K562 (cell line): ENCODE data around the gene TTC13. TPM values are rescaled to one million over a fixed set of nuclear protein-coding genes. Genes with fewer than 3 reads are reported as not detected.

Experiments
- BACH1 ChIP-seq: fragments of 200-800 bp; sonication (Bioruptor generic); IDR thresholded peaks from 2 replicates; pipeline ENCODE4 v1.6.1; 2016; ENCODE audit warnings: missing genetic modification characterization, missing compliant biosample characterization
- CREB5 ChIP-seq: fragments of 250-450 bp; sonication (Bioruptor Pico); IDR thresholded peaks from 2 replicates; pipeline ENCODE4 v1.5.0; 2020; ENCODE audit warnings: mild to moderate bottlenecking
- CXXC5 ChIP-seq: fragments of 250-450 bp; sonication (Bioruptor Pico); IDR thresholded peaks from 2 replicates; pipeline ENCODE4 v1.8.0; 2022; ENCODE audit warnings: inconsistent platforms, mild to moderate bottlenecking, moderate library complexity
- DACH1 ChIP-seq: fragments of 450-650 bp; IDR thresholded peaks from 2 replicates; pipeline ENCODE4 v1.6.1; 2018; ENCODE audit not compliant: partially characterized antibody
- E2F3 ChIP-seq: fragments of 250-450 bp; sonication (Bioruptor Pico); IDR thresholded peaks from 2 replicates; pipeline ENCODE4 v1.4.0; 2020; ENCODE audit warnings: mild to moderate bottlenecking
- GMEB1 ChIP-seq: fragments of 250-450 bp; sonication (Bioruptor Pico); IDR thresholded peaks from 2 replicates; pipeline ENCODE4 v1.4.0; 2020; ENCODE audit warnings: mild to moderate bottlenecking
- HCFC1 ChIP-seq: IDR thresholded peaks from 2 replicates; pipeline ENCODE4 v1.6.1; 2012; ENCODE audit warnings: low read depth, low read length, improper control_type of control experiment
- HNRNPL ChIP-seq: fragments of 200-400 bp; formaldehyde crosslinking; IDR thresholded peaks from 2 replicates; pipeline ENCODE4 v1.6.1; 2017; ENCODE audit warnings: low read depth, mild to moderate bottlenecking, low read length
- IRF1 ChIP-seq: sonication (generic); formaldehyde crosslinking; IDR thresholded peaks from 2 replicates; pipeline ENCODE4 v1.8.0; 2022; ENCODE audit warnings: missing genetic modification reagents, mild to moderate bottlenecking, borderline replicate concordance
- JUND ChIP-seq, 2 experiments: IDR thresholded peaks; 2 replicates in 1 of 2; 3 replicates in 1 of 2; pipeline ENCODE4 v1.6.1; 2011; ENCODE audit warnings: borderline replicate concordance in 2 of 2, low read depth in 2 of 2, low read length in 2 of 2, improper control_type of control experiment in 1 of 2, missing biosample characterization in 1 of 2, missing genetic modification characterization in 1 of 2, missing genetic modification reagents in 1 of 2
- LCOR ChIP-seq: sonication (generic); formaldehyde crosslinking; IDR thresholded peaks from 2 replicates; pipeline ENCODE4 v1.8.0; 2022; ENCODE audit warnings: mild to moderate bottlenecking, missing genetic modification reagents
- MAFF ChIP-seq: IDR thresholded peaks from 2 replicates; pipeline ENCODE4 v1.6.1; 2012; ENCODE audit warnings: low read length, improper control_type of control experiment
- NCOA2 ChIP-seq, 2 experiments: fragments of 450-650 bp; IDR thresholded peaks; 2 replicates each; pipeline ENCODE4 v1.6.1; 2018; ENCODE audit warnings: mild to moderate bottlenecking in 2 of 2, moderate library complexity in 1 of 2; ENCODE audit not compliant: partially characterized antibody in 2 of 2
- NR2C1 ChIP-seq, 2 experiments: fragments of 450-650 bp; IDR thresholded peaks; 2 replicates each; pipeline ENCODE4 v1.6.1; 2017; ENCODE audit warnings: mild to moderate bottlenecking in 2 of 2, antibody characterized with exemption in 1 of 2, inconsistent platforms in 1 of 2, missing compliant biosample characterization in 1 of 2, missing genetic modification characterization in 1 of 2
- POLR2AphosphoS2 ChIP-seq: IDR thresholded peaks from 2 replicates; pipeline ENCODE4 v1.6.1; 2012; ENCODE audit warnings: low read length, improper control_type of control experiment
- PTRF ChIP-seq: fragments of 450-650 bp; IDR thresholded peaks from 2 replicates; pipeline ENCODE4 v1.6.1; 2016; ENCODE audit warnings: mild to moderate bottlenecking, missing genetic modification characterization, missing compliant biosample characterization
- SRSF3 ChIP-seq: fragments of 200-400 bp; formaldehyde crosslinking; IDR thresholded peaks from 2 replicates; pipeline ENCODE4 v1.6.1; 2016; ENCODE audit warnings: mild to moderate bottlenecking, low read length, moderate library complexity; ENCODE audit not compliant: insufficient read depth
- ZNF592 ChIP-seq: fragments of 450-650 bp; IDR thresholded peaks from 2 replicates; pipeline ENCODE4 v1.6.1; 2017; ENCODE audit warnings: antibody characterized with exemption, mild to moderate bottlenecking
- polyA plus RNA-seq, 8 experiments: library from polyadenylated mRNA; depleted of rRNA in 4 of 8; stranded (reverse) in 5 of 8; unstranded in 3 of 8; fragments of >200 nt; fragmentation: Nextera tagmentation in 2 of 8; fragmentation: Illumina TruSeq in 1 of 8; extraction: Ambion mirVana in 2 of 8; extraction: Trizol in 1 of 8; gene quantifications; 2 replicates each; pipeline versions ENCODE4 v1.2.1 to v1.2.3, GENCODE V29; 2011 to 2014; ENCODE audit warnings: inconsistent platforms in 1 of 8, missing spikeins in 1 of 8
- total RNA-seq, 7 experiments: library from RNA; depleted of rRNA in 6 of 7; stranded (reverse); fragments of >200 nt in 6 of 7; fragmentation: Illumina TruSeq in 2 of 7; extraction: Trizol in 2 of 7; gene quantifications; 2 replicates each; pipeline versions ENCODE4 v1.2.1 to v1.2.3, GENCODE V29; 2011 to 2021; ENCODE audit warnings: low replicate concordance in 1 of 7

TTC13 gene
- total and polyA plus RNA-seq, 9 of the 15 experiments (the other 6 are each of a cell fraction or from before 2014, with no cell fraction given), result 1.7 to 13.8 (median 9.6) TPM

- TF ChIP-seq GMEB1 (CRISPR knock-in tag) (no peak), JUND (IDR thresholded peaks at IDR 0.05; ENCODE audit: borderline replicate concordance, low read depth, low read length) (0 out of 2 replicates have a peak, but pooled peaks have one; percentile 30), JUND (tag; IDR thresholded peaks at IDR 0.05; ENCODE audit: borderline replicate concordance, low read depth, low read length) (no peak), BACH1 (no peak), NR2C1 (IDR thresholded peaks at IDR 0.05) (no peak), NR2C1 (tag; IDR thresholded peaks at IDR 0.05) (no peak), HCFC1 (no peak), LCOR (no peak), PTRF (no peak), DACH1 (no peak), MAFF (no peak), POLR2AphosphoS2 (no peak), HNRNPL (no peak), CREB5 (CRISPR knock-in tag) (no peak), IRF1 (CRISPR knock-in tag) (no peak), NCOA2 (IDR thresholded peaks at IDR 0.05; ENCODE audit: partially characterized antibody in 2 of 2) (no peak), ZNF592 (no peak), CXXC5 (CRISPR knock-in tag) (0 out of 2 replicates have a peak, but pooled peaks have one; percentile 25), E2F3 (CRISPR knock-in tag) (no peak), SRSF3 (no peak)
Measured at GRCh38 chr1:230917284-230918135, 61.2 kb downstream of the TTC13 start (continued).
